DMS 273 (cell line): ENCODE results near the gene MAPK10.
A peak's percentile ranks its signal among the peaks of the same experiment; 100 is the strongest.
"Not testable (repeated sequence)": the region's sequence is repeated elsewhere in the genome, so short reads cannot be mapped to it uniquely, and the experiment has no call there.

Experiments
- DNase-seq: peaks from one replicate; lab custom pipeline; 2025; ENCODE audit not compliant: unreplicated experiment; lab: John Stamatoyannopoulos, UW

Gene MAPK10

GRCh38 chr4:86048426-86048825 is 311.4 kb downstream of the MAPK10 start:
- DNase-seq, result no peak

GRCh38 chr4:86044593-86044985 is 315.3 kb downstream of the MAPK10 start:
- no peak for DNase-seq

GRCh38 chr4:86043755-86044592 is 315.9 kb downstream of the MAPK10 start:
- DNase-seq, result peak; percentile 71

GRCh38 chr4:86038037-86038436 is 321.8 kb downstream of the MAPK10 start:
- no peak for DNase-seq

GRCh38 chr4:86036736-86037135 is 323.1 kb downstream of the MAPK10 start:
- DNase-seq, result no peak

GRCh38 chr4:86035688-86036087 is 324.2 kb downstream of the MAPK10 start:
- no peak for DNase-seq

GRCh38 chr4:86034616-86035015 is 325.2 kb downstream of the MAPK10 start:
- no peak for DNase-seq

GRCh38 chr4:86033171-86033570 is 326.7 kb downstream of the MAPK10 start:
- DNase-seq, result no peak

- no peak for DNase-seq
These were observed 327.3 kb downstream of the MAPK10 start for GRCh38 chr4:86032476-86033022.

- DNase-seq, result no peak
These were observed 327.9 kb downstream of the MAPK10 start for GRCh38 chr4:86031927-86032326.

GRCh38 chr4:86026720-86027119 is 333.1 kb downstream of the MAPK10 start:
- DNase-seq, result no peak

GRCh38 chr4:86021671-86022070 is 338.2 kb downstream of the MAPK10 start:
- DNase-seq, result not testable (repeated sequence)

GRCh38 chr4:86019906-86020305 is 339.9 kb downstream of the MAPK10 start:
- no peak for DNase-seq

- no peak for DNase-seq
These were observed 340.5 kb downstream of the MAPK10 start for GRCh38 chr4:86019362-86019761.

- DNase-seq, result no peak
These were observed 344.2 kb downstream of the MAPK10 start for GRCh38 chr4:86015412-86016350.

GRCh38 chr4:86014599-86014998 is 345.3 kb downstream of the MAPK10 start:
- no peak for DNase-seq

GRCh38 chr4:86013621-86014020 is 346.2 kb downstream of the MAPK10 start:
- DNase-seq, result no peak

GRCh38 chr4:86011117-86011516 is 348.7 kb downstream of the MAPK10 start:
- DNase-seq, result no peak

- DNase-seq, result no peak
These were observed 352.8 kb downstream of the MAPK10 start for GRCh38 chr4:86007042-86007441.

GRCh38 chr4:86006057-86006456 is 353.8 kb downstream of the MAPK10 start:
- no peak for DNase-seq

- DNase-seq, result no peak
These were observed 355.8 kb downstream of the MAPK10 start for GRCh38 chr4:86004030-86004429.

- DNase-seq, result no peak
These were observed 358.3 kb downstream of the MAPK10 start for GRCh38 chr4:86001591-86001990.
